HG03103 (cell line): Measurements from ENCODE around the gene GOT1.

ENCODE experiments used
- ATAC-seq: cut with Tn5 transposase; IDR thresholded peaks from one replicate; pipeline ENCODE4 v1.9.1; 2021; ENCODE audit warnings: low read depth; ENCODE audit not compliant: unreplicated experiment

The GOT1 gene

GRCh38 chr10:99365311-99365710 is 65.1 kb downstream of the GOT1 start:
- ATAC-seq: no peak

DNA sequence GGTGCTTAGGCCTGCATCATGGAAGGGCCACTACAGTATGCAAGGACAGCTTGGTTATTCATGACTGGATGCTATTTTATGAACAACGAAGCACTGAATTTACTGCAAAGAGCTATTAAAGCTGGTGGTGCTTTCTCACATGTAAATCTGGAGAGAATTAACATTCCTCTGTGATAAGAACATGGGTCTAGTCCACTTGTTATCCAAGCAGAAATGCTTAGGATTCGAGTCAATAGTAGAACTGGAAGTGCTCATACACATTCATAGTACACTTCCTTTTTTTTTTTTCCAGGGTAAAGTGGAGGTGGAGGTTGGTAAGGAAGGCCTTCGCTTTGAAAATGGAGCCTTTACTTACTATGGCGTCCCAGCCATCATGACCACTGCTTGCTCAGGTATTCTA is 66.3 kb downstream of the GOT1 start:
- ATAC-seq: no peak

DNA sequence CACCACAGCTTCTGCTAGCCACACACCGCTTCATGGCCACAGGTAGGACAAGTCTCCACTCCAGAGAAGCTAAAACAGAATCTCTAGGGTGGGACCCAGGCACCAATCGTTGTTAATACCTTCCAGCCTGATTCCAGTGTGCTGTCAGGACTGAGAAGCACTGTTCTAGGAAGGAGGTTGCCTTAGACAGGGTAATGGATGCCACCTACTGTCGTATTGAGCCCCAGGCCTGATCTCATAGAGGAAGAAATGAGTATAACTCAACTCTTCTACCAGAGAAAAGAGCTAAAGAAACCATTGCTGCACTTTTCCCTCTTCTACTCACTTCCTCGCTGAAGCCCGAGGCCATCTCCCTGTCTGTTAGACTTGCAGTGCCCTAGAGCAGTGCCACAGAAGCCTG is 69.5 kb downstream of the GOT1 start:
- ATAC-seq: no peak

DNA sequence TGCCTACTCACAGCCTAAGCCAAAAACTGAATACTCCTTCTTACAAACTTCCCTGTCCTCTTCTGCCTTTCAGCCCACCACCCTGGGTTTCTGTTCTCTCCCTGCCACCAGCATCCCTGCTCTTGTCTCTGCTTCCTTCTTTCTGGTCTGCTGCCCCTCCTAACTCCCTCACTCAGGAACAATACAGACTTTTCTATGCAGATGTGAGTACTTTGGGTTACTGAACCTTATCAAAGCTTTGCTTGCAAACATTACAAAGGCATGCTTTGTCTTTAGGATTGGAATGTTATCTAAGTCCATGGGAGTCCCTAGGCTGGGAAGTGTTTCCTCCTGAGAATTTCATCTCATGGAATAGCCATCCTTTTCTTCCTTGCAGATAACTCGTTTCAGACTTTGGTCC is 72.3 kb downstream of the GOT1 start:
- ATAC-seq: no peak

DNA sequence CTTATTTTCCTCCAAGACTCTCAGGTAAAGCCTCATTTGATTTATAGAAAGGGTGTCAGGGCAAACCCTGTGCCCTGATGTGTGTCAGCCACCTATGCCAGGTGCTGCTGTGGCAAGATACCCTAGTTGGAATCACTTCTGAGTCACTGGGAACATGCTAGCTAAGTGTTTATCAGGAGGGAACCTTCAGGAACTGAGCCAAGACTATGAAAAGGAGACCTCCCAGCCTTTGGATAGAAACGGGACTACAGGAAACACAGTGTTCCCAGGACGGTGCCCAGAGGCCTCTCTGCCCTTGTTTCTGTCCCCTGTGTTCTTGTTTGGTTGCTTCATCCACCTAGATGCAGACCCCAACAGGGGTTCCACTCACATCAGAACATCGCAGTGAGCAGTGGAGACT is 72.7 kb downstream of the GOT1 start:
- no peak for ATAC-seq

- no peak for ATAC-seq
Observed at GRCh38 chr10:99353182-99353581, 77.2 kb downstream of the GOT1 start.

DNA sequence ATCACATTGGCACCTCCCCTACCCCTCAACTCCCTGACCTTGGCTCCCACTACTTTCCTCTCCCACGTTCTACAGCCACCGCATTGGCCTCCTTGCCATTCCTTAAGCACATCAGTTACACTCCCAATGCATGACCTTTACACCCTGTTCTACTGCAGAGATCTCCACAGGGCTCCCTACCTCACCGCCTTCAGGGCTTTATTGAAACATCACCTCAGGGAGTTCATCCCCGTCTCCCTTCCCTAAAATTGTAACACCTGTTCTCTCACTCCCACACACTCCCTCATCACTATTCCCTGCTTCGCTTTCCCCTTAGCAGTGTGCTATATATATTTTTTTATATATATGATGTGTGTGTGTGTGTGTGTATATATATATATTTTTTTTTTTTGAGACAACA is 82.8 kb downstream of the GOT1 start:
- ATAC-seq: no peak
